Memory B cell (primary cell): ENCODE measurements around the gene SNX11.
A peak's percentile ranks its signal among the peaks of the same experiment; 100 is the strongest.
"Not testable (repeated sequence)": the region's sequence is repeated elsewhere in the genome, so short reads cannot be mapped to it uniquely, and the experiment has no call there.

Experiments
- ATAC-seq: fragments of 150-1000 bp; cut with Tn5 transposase; 2 replicates; pipeline ENCODE4 v1.10.0; 2021; ENCODE audit warnings: low read depth, mild to moderate bottlenecking, moderate library complexity
- DNase-seq, 2 donors: peaks; one replicate each; pipeline ENCODE4 v3.0.0; 2022; ENCODE audit warnings: low spot score in 2 of 2
- H3K27ac Mint-ChIP-seq: one replicate; pipeline ENCODE4 v1.8.0; 2022; ENCODE audit warnings: mild to moderate bottlenecking, moderate library complexity, mixed read lengths
- H3K27me3 Mint-ChIP-seq: one replicate; pipeline ENCODE4 v1.8.0; 2022; ENCODE audit warnings: mixed read lengths
- H3K36me3 Mint-ChIP-seq: one replicate; pipeline ENCODE4 v1.8.0; 2022; ENCODE audit warnings: mild to moderate bottlenecking, mixed read lengths
- H3K4me1 Mint-ChIP-seq: one replicate; pipeline ENCODE4 v1.8.0; 2022; ENCODE audit warnings: mixed read lengths
- H3K4me3 Mint-ChIP-seq: one replicate; pipeline ENCODE4 v1.8.0; 2022; ENCODE audit warnings: mild to moderate bottlenecking, moderate library complexity, mixed read lengths
- H3K9me3 Mint-ChIP-seq: one replicate; pipeline ENCODE4 v1.8.0; 2022; ENCODE audit warnings: mixed read lengths

The SNX11 gene

GRCh38 chr17:48107137-48108055 lies at the start of gene SNX11:
Gene SNX11 (plus strand): TSS chr17:48107766. CDS start chr17:48112044, 4,278 bp downstream.
- peak; percentile 75 for ATAC-seq
- H3K4me1 Mint-ChIP-seq = peaks cover 33% of the 10 kb centered on the region
- H3K9me3 Mint-ChIP-seq = no peaks in the 10 kb centered on the region
- peak; percentile 89 to 93 for DNase-seq
- no peaks in the 10 kb centered on the region for H3K27me3 Mint-ChIP-seq
- H3K27ac Mint-ChIP-seq = peak within 1 kb of the TSS; percentile 96
- peaks cover 3% of the 10 kb centered on the region for H3K36me3 Mint-ChIP-seq
- H3K4me3 Mint-ChIP-seq = peak within 1 kb of the TSS; percentile 95

DNA sequence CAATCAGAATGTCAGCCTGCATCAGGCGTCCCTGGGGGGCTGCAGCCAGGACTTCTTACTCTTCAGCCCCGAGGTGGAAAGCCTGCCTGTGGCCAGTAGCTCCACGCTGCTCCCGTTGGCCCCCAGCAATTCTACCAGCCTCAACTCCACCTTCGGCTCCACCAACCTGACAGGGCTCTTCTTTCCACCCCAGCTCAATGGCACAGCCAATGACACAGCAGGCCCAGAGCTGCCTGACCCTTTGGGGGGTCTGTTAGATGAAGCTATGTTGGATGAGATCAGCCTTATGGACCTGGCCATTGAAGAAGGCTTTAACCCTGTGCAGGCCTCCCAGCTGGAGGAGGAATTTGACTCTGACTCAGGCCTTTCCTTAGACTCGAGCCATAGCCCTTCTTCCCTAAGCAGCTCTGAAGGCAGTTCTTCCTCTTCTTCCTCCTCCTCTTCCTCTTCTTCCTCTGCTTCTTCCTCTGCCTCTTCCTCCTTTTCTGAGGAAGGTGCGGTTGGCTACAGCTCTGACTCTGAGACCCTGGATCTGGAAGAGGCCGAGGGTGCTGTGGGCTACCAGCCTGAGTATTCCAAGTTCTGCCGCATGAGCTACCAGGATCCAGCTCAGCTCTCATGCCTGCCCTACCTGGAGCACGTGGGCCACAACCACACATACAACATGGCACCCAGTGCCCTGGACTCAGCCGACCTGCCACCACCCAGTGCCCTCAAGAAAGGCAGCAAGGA lies 49.0 kb upstream of the SNX11 start:
- peaks cover 34% of the 10 kb centered on the region for H3K36me3 Mint-ChIP-seq
- no peaks in the 10 kb centered on the region for H3K9me3 Mint-ChIP-seq
- peak overlapping the region; percentile 68 for H3K27ac Mint-ChIP-seq

DNA sequence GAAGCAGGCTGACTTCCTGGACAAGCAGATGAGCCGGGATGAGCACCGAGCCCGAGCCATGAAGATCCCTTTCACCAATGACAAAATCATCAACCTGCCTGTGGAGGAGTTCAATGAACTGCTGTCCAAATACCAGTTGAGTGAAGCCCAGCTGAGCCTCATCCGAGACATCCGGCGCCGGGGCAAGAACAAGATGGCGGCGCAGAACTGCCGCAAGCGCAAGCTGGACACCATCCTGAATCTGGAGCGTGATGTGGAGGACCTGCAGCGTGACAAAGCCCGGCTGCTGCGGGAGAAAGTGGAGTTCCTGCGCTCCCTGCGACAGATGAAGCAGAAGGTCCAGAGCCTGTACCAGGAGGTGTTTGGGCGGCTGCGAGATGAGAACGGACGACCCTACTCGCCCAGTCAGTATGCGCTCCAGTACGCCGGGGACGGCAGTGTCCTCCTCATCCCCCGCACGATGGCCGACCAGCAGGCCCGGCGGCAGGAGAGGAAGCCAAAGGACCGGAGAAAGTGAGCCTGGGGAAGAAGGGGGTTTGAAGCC lies 48.4 kb upstream of the SNX11 start:
- Mint-ChIP-seq H3K4me3 (no peak overlapping the region), H3K36me3 (peaks cover 33% of the 10 kb centered on the region)

More for the DNA sequence above, 49.0 kb upstream of the SNX11 start:
- Mint-ChIP-seq H3K4me1 (peaks cover 26% of the 10 kb centered on the region), H3K27me3 (no peaks in the 10 kb centered on the region), H3K4me3 (no peak overlapping the region)
- DNase-seq = no peak
- no peak for ATAC-seq

GRCh38 chr17:48060249-48060648 lies 47.3 kb upstream of the SNX11 start:
- Mint-ChIP-seq H3K27ac (no peak overlapping the region), H3K36me3 (peaks cover 35% of the 10 kb centered on the region), H3K4me1 (peaks cover 22% of the 10 kb centered on the region), H3K4me3 (no peak overlapping the region), H3K27me3 (no peaks in the 10 kb centered on the region), H3K9me3 (no peaks in the 10 kb centered on the region)
- no peak for DNase-seq
- no peak for ATAC-seq

More for the DNA sequence above, 48.4 kb upstream of the SNX11 start:
- Mint-ChIP-seq H3K27ac (no peak overlapping the region), H3K9me3 (no peaks in the 10 kb centered on the region), H3K4me1 (peaks cover 24% of the 10 kb centered on the region), H3K27me3 (no peaks in the 10 kb centered on the region)
- DNase-seq (no peak), ATAC-seq (no peak)

DNA sequence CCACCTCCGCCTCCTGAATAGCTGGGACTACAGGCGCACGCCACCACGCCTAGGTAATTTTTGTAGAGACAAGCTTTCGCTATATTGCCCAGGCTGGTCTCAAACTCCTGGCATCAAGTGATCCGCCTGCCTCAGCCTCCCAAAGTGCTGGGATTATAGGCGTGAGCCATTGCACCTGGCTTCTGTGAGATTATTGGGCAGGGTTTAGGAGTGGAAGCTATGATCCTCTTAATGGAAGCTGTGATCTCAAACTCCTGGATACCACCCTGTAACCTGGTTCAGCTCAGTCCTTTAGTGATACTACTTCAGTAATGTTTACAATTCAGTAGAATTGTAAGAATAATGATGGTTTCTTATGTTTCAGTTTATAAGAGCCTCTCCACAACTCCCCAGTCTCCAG lies 45.3 kb upstream of the SNX11 start:
- Mint-ChIP-seq H3K27ac (no peak overlapping the region), H3K4me3 (no peak overlapping the region), H3K36me3 (peaks cover 24% of the 10 kb centered on the region), H3K4me1 (peaks cover 6% of the 10 kb centered on the region), H3K27me3 (no peaks in the 10 kb centered on the region), H3K9me3 (no peaks in the 10 kb centered on the region)
- DNase-seq (no peak), ATAC-seq (no peak)

DNA sequence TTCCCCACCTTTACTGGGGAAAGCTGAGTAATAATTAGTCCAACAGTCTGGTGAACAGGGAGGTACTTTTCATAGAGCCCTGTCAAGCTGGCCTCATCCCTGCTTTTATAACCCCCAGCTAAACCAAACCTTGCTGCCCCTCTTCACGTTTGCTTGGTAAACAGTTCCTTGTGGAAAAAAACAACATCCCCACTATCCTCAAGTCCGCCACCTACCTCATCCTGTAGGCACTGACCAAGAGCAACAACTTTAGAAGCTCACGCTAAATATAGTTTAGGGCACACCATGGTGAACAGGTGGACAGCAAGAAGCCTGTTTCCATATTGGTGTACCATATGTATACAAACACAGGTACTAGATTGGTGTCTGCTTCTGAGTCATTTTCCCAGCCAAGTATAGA lies 42.9 kb upstream of the SNX11 start:
- Mint-ChIP-seq H3K9me3 (no peaks in the 10 kb centered on the region), H3K36me3 (peaks cover 15% of the 10 kb centered on the region), H3K4me1 (peaks cover 3% of the 10 kb centered on the region), H3K27ac (peak overlapping the region; percentile 17), H3K4me3 (no peak overlapping the region), H3K27me3 (no peaks in the 10 kb centered on the region)
- DNase-seq (no peak), ATAC-seq (no peak)

GRCh38 chr17:48066192-48066591 lies 41.4 kb upstream of the SNX11 start:
- DNase-seq = no peak
- Mint-ChIP-seq H3K4me1 (peaks cover 2% of the 10 kb centered on the region), H3K36me3 (peaks cover 15% of the 10 kb centered on the region), H3K27ac (no peak overlapping the region), H3K4me3 (no peak overlapping the region), H3K9me3 (no peaks in the 10 kb centered on the region), H3K27me3 (no peaks in the 10 kb centered on the region)
- ATAC-seq = no peak

- Mint-ChIP-seq H3K27ac (no peak overlapping the region), H3K9me3 (no peaks in the 10 kb centered on the region)
- no peak for ATAC-seq
Measured at GRCh38 chr17:48066656-48067055, 40.9 kb upstream of the SNX11 start.

GRCh38 chr17:48067245-48067644 lies 40.3 kb upstream of the SNX11 start:
- Mint-ChIP-seq H3K36me3 (peaks cover 13% of the 10 kb centered on the region), H3K27me3 (no peaks in the 10 kb centered on the region), H3K9me3 (no peaks in the 10 kb centered on the region), H3K27ac (no peak overlapping the region), H3K4me1 (peaks cover 2% of the 10 kb centered on the region), H3K4me3 (no peak overlapping the region)
- no peak for ATAC-seq
- DNase-seq = no peak

More at GRCh38 chr17:48066656-48067055, 40.9 kb upstream of the SNX11 start:
- peaks cover 2% of the 10 kb centered on the region for H3K4me1 Mint-ChIP-seq
- H3K36me3 Mint-ChIP-seq = peaks cover 13% of the 10 kb centered on the region
- no peak overlapping the region for H3K4me3 Mint-ChIP-seq
- no peaks in the 10 kb centered on the region for H3K27me3 Mint-ChIP-seq
- no peak for DNase-seq

GRCh38 chr17:48067808-48068207 lies 39.8 kb upstream of the SNX11 start:
- not testable (repeated sequence) for ATAC-seq, DNase-seq, H3K27ac Mint-ChIP-seq, H3K9me3 Mint-ChIP-seq, H3K4me1 Mint-ChIP-seq, H3K27me3 Mint-ChIP-seq, H3K4me3 Mint-ChIP-seq
- H3K36me3 Mint-ChIP-seq = peaks cover 11% of the 10 kb centered on the region

- Mint-ChIP-seq H3K4me3 (no peak overlapping the region), H3K4me1 (peaks cover 2% of the 10 kb centered on the region), H3K36me3 (peaks cover 12% of the 10 kb centered on the region), H3K27ac (no peak overlapping the region), H3K27me3 (no peaks in the 10 kb centered on the region), H3K9me3 (no peaks in the 10 kb centered on the region)
- peak; percentile 64 for ATAC-seq
- no peak for DNase-seq
Measured at GRCh38 chr17:48068491-48068961, 39.0 kb upstream of the SNX11 start.

GRCh38 chr17:48070195-48070594 lies 37.4 kb upstream of the SNX11 start:
- ATAC-seq (no peak), DNase-seq (no peak)
- H3K27me3 Mint-ChIP-seq = no peaks in the 10 kb centered on the region
- no peak overlapping the region for H3K4me3 Mint-ChIP-seq
- H3K27ac Mint-ChIP-seq = peak overlapping the region; percentile 29
- no peaks in the 10 kb centered on the region for H3K9me3 Mint-ChIP-seq
- peaks cover under 1% of the 10 kb centered on the region for H3K4me1 Mint-ChIP-seq
- peaks cover 8% of the 10 kb centered on the region for H3K36me3 Mint-ChIP-seq

DNA sequence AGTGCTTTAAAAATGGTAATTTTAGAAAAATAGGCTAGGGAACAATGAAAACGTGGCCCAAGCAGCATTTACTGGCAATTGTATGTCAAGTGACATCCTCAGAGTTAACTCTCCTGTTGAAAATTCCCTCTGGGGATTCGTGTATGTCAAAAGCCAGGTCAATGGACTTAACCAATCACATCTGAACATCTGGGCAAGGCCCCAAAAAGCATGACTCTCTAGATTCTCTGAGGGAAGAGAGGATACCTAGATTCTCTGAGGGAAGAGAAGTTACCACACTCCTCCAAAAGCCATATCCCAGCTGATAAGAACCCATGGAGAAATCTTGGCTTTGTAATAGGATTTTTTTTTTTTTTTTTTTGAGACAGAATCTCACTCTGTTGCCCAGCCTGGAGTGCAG lies 35.9 kb upstream of the SNX11 start:
- H3K4me1 Mint-ChIP-seq = no peaks in the 10 kb centered on the region

DNA sequence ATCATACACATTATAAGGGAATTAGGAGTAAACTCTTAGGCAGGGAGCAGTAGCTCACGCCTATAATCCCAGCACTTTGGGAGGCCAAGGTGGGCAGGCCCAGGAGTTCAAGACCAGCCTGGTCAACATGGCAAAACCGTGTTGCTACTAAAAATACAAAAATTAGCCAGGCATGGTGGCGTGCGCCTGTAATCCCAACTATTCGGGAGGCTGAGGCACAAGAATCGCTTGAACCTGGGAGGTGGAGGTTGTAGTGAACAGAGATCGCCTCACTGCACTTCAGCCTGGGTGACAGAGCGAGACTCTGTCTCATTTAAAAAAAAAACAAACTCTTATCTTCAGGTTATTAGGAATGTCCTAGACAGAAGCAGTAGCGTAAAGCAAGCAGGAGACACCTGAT lies 34.8 kb upstream of the SNX11 start:
- ATAC-seq, H3K4me3 Mint-ChIP-seq, H3K4me1 Mint-ChIP-seq, DNase-seq, H3K27ac Mint-ChIP-seq, H3K9me3 Mint-ChIP-seq, H3K27me3 Mint-ChIP-seq: not testable (repeated sequence)
- peaks cover 15% of the 10 kb centered on the region for H3K36me3 Mint-ChIP-seq

More for the DNA sequence above, 35.9 kb upstream of the SNX11 start:
- no peak for ATAC-seq
- H3K27me3 Mint-ChIP-seq = no peaks in the 10 kb centered on the region
- peaks cover 13% of the 10 kb centered on the region for H3K36me3 Mint-ChIP-seq
- no peak for DNase-seq
- no peaks in the 10 kb centered on the region for H3K9me3 Mint-ChIP-seq
- H3K27ac Mint-ChIP-seq = no peak overlapping the region
- no peak overlapping the region for H3K4me3 Mint-ChIP-seq
